ENCODE data around the gene LRRC10B. TPM values are rescaled to one million over a fixed set of nuclear protein-coding genes. Genes with fewer than 3 reads are reported as not detected.

The LRRC10B gene
- total RNA-seq, 2 experiments from 2014 or later = not detected

GRCh38 chr11:61542705-61543104 lies 34.2 kb downstream of the LRRC10B start:
- Histone ChIP-seq H3K27me3 (ENCODE audit: control insufficient read depth in 1 of 2, insufficient read depth in 2 of 2, low read length in 2 of 2) (peaks cover 5 to 10% of the 10 kb centered on the region in 2 experiments), H3K36me3 (ENCODE audit: insufficient read depth, low read length) (no peaks in the 10 kb centered on the region), H3K4me3 (ENCODE audit: low read length) (no peak overlapping the region), H3K27ac (ENCODE audit: low read depth in 1 of 2, low read length in 2 of 2) (no peak overlapping the region), H3K9me3 (ENCODE audit: control insufficient read depth in 1 of 2, insufficient read depth in 1 of 2, low read length in 2 of 2) (peaks cover 0 to 12% of the 10 kb centered on the region in 2 experiments), H3K4me1 (ENCODE audit: insufficient read depth, low read length) (no peaks in the 10 kb centered on the region)
- DNase-seq (no peak), ATAC-seq (ENCODE audit: poor library complexity) (no peak)
- Mint-ChIP-seq H3K4me1 (ENCODE audit: low read depth) (no peaks in the 10 kb centered on the region), H3K27ac (no peak overlapping the region), H3K36me3 (ENCODE audit: low read depth) (no peaks in the 10 kb centered on the region), H3K9me3 (no peaks in the 10 kb centered on the region), H3K4me3 (no peak overlapping the region), H3K27me3 (peaks cover 25% of the 10 kb centered on the region)
- intact Hi-C loops (cut with DNase I, micrococcal nuclease) = no loop called here
- POLR2A ChIA-PET = no interaction called here
- TF ChIP-seq CTCF (IDR thresholded peaks at IDR 0.05) = no peak
- CTCF ChIA-PET = no interaction called here

GRCh38 chr11:61543606-61544306 lies 35.2 kb downstream of the LRRC10B start:
- Mint-ChIP-seq H3K36me3 (ENCODE audit: low read depth) (no peaks in the 10 kb centered on the region), H3K27me3 (peaks cover 27% of the 10 kb centered on the region), H3K27ac (no peak overlapping the region), H3K4me3 (no peak overlapping the region), H3K4me1 (ENCODE audit: low read depth) (no peaks in the 10 kb centered on the region), H3K9me3 (no peaks in the 10 kb centered on the region)
- H3K27ac ChIP-seq (ENCODE audit: low read depth in 1 of 2, low read length in 2 of 2) = no peak overlapping the region
- H3K27me3 ChIP-seq (ENCODE audit: control insufficient read depth in 1 of 2, insufficient read depth in 2 of 2, low read length in 2 of 2) = peaks cover 3 to 10% of the 10 kb centered on the region in 2 experiments
- POLR2A ChIA-PET = interaction anchor here (0.7 kb wide), 1 partner anchor 406 kb away, joined by 3 read pairs; no protein-coding TSS in a partner anchor
- peaks cover 0 to 12% of the 10 kb centered on the region in 2 experiments for H3K9me3 ChIP-seq (ENCODE audit: control insufficient read depth in 1 of 2, insufficient read depth in 1 of 2, low read length in 2 of 2)
- no peaks in the 10 kb centered on the region for H3K36me3 ChIP-seq (ENCODE audit: insufficient read depth, low read length)
- no peak for DNase-seq
- intact Hi-C loops (cut with DNase I, micrococcal nuclease) = no loop called here
- TF ChIP-seq CTCF (IDR thresholded peaks at IDR 0.05) = no peak
- no peak for ATAC-seq (ENCODE audit: poor library complexity)
- CTCF ChIA-PET = no interaction called here
- no peaks in the 10 kb centered on the region for H3K4me1 ChIP-seq (ENCODE audit: insufficient read depth, low read length)
- no peak overlapping the region for H3K4me3 ChIP-seq (ENCODE audit: low read length)

GRCh38 chr11:61544466-61544865 lies 35.9 kb downstream of the LRRC10B start:
- Histone ChIP-seq H3K27me3 (ENCODE audit: control insufficient read depth in 1 of 2, insufficient read depth in 2 of 2, low read length in 2 of 2) (peaks cover 3 to 10% of the 10 kb centered on the region in 2 experiments), H3K27ac (ENCODE audit: low read depth in 1 of 2, low read length in 2 of 2) (no peak overlapping the region), H3K36me3 (ENCODE audit: insufficient read depth, low read length) (no peaks in the 10 kb centered on the region), H3K9me3 (ENCODE audit: control insufficient read depth in 1 of 2, insufficient read depth in 1 of 2, low read length in 2 of 2) (peaks cover 0 to 12% of the 10 kb centered on the region in 2 experiments), H3K4me3 (ENCODE audit: low read length) (no peak overlapping the region), H3K4me1 (ENCODE audit: insufficient read depth, low read length) (no peaks in the 10 kb centered on the region)
- H3K27ac Mint-ChIP-seq = no peak overlapping the region
- CTCF ChIA-PET = no interaction called here
- intact Hi-C loops (cut with DNase I, micrococcal nuclease) = no loop called here
- H3K36me3 Mint-ChIP-seq (ENCODE audit: low read depth) = no peaks in the 10 kb centered on the region
- no peak for ATAC-seq (ENCODE audit: poor library complexity)
- H3K4me1 Mint-ChIP-seq (ENCODE audit: low read depth) = no peaks in the 10 kb centered on the region
- H3K4me3 Mint-ChIP-seq = no peak overlapping the region
- POLR2A ChIA-PET = no interaction called here
- no peak for TF ChIP-seq CTCF (IDR thresholded peaks at IDR 0.05)
- no peak for DNase-seq
- H3K9me3 Mint-ChIP-seq = no peaks in the 10 kb centered on the region
- H3K27me3 Mint-ChIP-seq = peaks cover 22% of the 10 kb centered on the region

Data from CD4-positive, alpha-beta T cell (primary cell).